Stimulated activated naive CD8-positive, alpha-beta T cell treated with anti-CD3 and anti-CD28 coated beads, Interleukin-15, Interleukin-2, amounts not matched to agents 100 U/mL and 50 U/mL, for 24 hours (primary cell): ENCODE results near the gene PIN1.
"Not testable (repeated sequence)": the region's sequence is repeated elsewhere in the genome, so short reads cannot be mapped to it uniquely, and the experiment has no call there.

Experiments used
- ATAC-seq: fragments of 150-1000 bp; cut with Tn5 transposase; one replicate; pipeline ENCODE4 v1.10.0; 2021
- DNase-seq: peaks from one replicate; pipeline ENCODE4 v3.0.0; 2021

The PIN1 gene

DNA sequence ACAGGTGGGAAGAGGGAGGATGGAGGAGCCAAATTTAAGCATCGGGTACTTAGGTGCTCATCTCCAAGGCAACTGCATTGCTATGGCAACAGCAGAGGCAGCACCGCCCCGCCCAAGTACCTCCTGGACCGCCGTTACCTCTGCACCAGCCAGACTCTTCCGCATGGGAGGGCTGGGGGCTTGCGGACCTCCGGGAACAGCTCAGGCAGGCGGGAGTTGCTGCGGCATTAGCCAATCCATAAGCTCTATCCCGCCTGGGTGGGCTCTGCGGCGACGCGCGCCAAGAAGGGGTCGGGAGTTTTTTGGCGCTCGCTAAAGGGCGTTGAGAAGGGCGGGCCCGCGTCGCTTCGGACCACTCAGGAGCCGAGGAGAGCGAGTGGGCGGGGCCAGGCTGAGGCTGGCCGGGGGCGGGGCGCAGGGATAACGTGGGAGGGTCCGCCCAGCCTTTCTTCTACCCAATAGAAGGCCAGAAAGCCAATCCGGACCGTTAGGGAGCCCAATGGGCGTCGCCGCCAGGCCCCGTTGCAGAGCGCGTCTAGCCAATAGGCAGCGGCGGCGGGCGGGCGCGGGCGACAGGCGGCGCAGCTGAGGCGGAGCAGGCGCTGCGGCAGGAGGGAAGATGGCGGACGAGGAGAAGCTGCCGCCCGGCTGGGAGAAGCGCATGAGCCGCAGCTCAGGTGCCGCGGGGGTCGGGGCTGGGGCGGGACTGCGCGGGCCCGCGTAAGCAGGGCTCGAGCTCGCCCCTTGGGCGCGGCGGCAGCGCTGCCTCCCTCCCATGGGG lies at the start of gene PIN1:
TSS of gene PIN1 (plus strand) at position 593 of the 781 bp plus-strand sequence. CDS start at position 620, 27 bp downstream.
- ATAC-seq = peak; percentile 99
- peak; percentile 99 for DNase-seq

DNA sequence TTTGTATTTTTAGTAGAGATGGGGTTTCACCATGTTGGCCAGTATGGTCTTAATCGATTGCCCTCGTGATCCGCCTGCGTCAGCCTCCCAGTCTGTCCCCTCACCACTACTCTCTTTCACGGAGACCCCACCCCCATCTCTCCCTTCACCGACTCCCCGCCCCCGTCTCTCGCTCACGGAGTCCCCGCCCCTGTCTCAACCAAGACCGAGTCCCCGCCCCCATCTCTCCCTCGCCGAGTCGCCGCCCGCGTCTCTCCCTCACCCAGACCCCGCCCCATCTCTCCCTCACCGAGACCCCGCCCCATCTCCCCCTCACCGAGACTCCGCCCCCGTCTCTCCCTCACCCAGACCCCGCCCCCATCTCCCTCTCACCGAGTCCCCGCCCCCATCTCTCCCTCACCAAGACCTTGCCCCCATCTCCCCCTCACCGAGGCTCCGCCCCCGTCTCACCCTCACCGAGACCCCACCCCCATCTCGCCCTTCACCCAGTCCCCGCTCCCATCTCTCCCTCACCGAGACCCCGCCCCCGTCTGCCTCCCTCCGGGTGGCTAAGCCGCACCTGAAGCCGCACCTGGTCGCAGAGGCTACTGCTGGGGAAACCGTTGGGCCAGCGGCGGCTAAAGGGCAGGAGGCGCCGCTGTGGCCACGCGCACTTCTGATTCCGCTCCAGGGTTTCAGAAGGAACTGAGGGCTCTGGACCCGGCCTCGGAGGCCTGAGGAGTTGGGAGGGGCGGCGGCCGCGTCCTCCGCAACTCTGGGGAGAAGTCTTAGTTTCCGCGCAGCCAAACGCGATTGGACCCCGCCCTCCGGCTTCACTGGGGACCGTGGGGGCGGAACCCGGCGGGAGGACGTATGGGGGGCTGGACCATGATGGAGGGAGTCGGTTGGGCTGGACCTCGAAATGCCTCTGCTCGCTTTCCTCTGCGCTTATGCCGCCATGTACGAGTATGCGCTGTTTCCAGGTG lies 49.5 kb upstream of the PIN1 start:
- DNase-seq (peak; percentile 99), ATAC-seq (peak; percentile 82)

DNA sequence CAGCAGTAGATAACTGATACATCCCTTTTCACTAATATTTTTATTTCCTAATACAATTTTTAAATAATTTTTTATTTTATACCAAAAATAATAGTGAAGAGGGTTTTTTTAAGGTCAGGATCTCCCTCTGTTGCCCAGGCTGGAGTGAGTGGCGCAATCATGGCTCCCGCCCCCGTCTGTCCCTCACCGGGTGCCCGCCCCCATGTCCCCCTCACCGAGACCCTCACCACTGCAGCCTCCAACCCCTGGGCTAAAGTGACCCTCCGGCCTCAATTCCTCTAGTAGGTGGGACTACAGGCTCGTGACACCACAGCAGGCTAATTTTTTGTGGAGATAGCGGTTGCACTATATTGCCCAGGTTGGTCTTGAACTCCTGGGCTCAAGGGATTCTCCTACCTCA lies 48.8 kb upstream of the PIN1 start:
- DNase-seq = no peak
- no peak for ATAC-seq

DNA sequence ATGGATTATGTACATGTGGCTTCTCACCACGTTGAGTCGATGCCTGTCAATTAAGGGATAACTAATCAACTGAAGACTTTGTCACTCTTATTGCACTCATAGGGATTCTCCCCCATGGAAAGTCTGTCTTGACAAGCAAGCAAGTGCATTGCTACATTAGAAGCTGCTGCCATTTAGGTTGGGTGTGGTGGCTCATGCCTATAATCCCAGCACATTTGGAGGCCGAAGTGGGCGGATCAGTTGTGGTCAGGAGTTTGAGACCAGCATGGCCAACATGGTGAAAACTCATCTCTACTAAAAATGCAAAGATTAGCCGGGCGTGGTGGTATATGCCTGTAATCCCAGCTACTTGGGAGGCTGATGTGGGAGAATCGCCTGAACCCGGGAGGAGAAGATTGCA lies 48.3 kb upstream of the PIN1 start:
- ATAC-seq (no peak), DNase-seq (no peak)

DNA sequence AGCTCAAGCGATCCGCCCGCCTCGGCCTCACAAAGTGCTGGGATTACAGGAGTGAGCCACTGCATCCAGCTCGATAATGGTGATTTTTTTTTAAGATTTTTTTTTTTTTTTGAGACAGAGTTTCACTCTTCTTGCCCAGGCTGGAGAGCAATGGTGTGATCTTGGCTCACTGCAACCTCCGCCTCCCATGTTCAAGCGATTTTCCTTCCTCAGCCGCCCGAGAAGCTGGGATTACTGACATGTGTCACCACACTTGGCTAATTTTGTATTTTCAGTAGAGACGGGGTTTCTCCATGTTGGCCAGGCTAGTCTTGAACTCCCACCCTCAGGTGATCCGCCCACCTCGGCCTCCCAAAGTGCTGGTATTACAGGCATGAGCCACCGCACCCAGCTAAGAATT lies 46.5 kb upstream of the PIN1 start:
- DNase-seq, ATAC-seq: not testable (repeated sequence)

DNA sequence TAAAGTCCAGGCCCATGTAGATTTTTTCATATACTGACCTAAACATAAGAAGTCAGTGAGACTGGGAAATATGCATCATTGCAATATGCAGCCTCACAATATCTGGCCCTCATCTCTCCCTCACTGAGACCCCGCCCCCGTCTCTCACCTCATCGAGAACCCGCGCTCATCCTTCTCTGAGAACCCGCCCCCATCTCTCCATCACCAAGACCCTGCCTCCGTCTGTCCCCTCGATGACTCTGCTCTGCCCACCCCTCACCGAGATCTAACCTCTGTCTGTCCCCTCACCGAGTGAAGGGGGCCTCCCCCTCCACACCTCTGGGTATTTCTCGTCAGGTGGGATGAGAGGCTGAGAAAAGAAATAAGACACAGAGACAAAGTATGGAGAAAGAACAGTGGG lies 46.1 kb upstream of the PIN1 start:
- DNase-seq = no peak
- no peak for ATAC-seq

DNA sequence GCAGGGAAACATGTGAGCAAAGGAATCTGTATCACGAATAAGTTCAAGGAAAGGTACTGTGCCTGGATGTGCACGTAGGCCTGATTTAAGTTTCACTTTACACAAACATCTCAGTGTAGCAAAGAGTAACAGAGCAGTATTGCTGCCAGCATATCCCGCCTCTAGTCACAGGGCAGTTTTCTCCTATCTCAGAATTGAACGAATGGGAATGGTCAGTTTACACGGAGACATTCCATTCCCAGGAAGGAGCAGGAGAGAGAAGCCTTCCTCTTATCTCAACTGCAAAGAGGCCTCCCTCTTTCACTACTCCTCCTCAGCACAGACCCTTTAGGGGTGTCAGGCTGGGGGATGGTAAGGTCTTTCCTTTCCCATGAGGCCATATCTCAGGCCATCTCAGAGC lies 45.5 kb upstream of the PIN1 start:
- not testable (repeated sequence) for ATAC-seq, DNase-seq

DNA sequence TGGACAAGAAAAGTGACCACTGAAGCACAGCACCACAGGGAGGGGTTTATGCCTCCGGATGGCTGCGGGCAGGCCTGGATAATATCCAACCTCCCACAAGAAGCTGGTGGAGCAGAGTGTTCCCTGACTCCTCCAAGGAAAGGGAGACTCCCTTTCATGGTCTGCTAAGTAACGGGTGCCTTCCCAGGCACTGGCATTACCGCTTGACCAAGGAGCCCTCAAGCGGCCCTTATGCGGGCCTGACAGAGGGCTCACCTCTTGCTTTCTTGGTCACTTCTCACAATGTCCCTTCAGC lies 44.1 kb upstream of the PIN1 start:
- not testable (repeated sequence) for ATAC-seq

DNA sequence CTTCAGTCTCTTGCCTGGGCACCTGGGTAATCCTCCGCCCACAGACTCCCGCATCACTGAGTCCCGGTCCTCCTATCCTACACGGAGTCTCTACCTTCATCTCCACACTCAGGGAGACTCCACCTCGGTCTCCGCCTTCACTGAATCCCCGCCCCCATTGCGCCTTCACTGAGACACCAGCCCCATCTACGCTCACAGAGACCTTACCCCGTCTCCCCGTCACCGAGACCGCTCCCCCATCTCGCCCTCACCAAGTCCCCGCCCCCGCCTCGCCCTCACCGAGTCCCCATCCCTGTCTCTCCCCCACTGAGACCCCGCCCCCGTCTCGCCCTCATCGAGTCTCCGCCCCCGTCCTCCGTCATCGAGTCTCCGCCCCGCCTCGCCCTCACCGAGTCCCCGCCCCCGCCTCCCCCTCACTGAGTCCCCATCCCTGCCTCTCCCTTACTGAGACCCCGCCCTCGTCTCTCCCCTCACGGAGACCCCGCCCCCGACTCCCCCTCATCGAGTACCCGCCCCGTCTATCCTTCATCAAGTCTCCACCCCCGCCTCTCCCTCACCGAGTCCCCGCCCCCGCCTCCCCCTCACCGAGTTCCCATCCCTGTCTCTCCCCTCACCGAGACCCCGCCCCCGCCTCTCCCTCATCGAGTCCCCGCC lies 43.4 kb upstream of the PIN1 start:
- peak; percentile 65 for ATAC-seq
- peak; percentile 93 for DNase-seq

More for the DNA sequence above, 44.1 kb upstream of the PIN1 start:
- DNase-seq = not testable (repeated sequence)

DNA sequence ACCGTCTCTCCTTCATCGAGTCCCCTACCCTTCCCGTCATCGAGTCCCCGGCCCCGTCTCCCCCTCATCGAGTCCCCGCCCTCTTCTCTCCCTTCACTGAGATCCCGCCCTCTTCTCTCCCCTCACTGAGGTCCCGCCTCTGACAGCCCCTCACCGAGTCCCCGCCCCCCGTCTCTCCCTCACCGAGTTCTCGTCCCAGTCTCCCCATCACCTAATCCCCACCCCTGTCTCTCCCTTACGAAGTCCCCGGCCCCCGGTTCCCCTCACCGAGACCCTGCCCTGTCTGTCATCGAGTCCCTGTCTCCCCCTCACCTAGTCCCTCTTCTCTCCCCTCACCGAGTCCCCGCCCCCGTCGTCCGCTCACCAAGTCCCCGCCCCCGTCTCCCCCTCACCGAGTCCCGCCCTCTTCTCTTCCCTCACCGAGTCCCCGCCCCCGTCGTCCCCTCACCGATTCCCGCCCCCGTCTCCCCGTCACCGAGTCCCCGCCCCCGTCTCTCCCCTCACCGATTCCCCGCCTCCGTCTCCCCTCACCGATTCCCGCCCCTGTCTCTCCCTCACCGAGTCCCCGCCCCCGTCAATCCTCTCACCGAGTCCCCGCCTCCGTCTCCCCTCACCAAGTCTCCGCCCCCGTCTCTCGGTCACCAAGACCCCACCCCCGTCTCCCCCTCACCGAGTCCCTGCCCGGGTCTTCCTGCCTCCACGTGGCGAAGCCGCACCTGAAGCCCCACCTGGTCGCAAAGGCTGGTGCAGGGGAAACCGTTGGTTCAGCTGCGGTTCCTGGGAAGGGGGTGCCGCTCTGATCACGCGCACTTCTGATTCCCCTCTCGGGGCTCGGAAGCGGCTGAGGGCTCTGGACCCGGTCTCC lies 42.7 kb upstream of the PIN1 start:
- ATAC-seq = peak; percentile 72

DNA sequence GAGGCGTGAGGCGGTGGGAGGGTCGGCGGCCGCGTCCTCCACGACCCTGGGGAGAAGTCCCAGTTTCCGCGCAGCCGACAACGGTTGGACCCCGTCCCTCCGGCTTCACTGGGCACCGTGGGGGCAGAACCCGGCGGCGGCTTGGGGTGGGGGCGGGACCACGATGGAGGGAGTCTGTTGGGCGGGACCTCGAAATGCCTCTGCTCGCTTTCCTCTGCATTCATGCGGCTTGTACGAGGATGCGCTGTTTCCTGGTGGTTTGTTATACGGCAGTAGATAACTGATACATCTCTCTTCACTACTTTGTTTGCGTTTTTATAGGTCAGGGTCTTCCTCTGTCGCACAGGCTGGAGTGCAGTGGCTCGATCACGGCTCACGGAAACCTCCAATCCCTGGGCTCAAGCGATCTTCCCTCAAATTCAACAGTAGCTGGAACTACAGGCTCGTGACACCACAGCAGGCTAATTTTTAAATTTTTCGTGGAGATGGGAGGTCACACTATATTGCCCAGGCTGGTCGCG lies 42.0 kb upstream of the PIN1 start:
- DNase-seq = peak; percentile 70
- ATAC-seq = no peak

More for the DNA sequence above, 42.7 kb upstream of the PIN1 start:
- peak; percentile 91 for DNase-seq

DNA sequence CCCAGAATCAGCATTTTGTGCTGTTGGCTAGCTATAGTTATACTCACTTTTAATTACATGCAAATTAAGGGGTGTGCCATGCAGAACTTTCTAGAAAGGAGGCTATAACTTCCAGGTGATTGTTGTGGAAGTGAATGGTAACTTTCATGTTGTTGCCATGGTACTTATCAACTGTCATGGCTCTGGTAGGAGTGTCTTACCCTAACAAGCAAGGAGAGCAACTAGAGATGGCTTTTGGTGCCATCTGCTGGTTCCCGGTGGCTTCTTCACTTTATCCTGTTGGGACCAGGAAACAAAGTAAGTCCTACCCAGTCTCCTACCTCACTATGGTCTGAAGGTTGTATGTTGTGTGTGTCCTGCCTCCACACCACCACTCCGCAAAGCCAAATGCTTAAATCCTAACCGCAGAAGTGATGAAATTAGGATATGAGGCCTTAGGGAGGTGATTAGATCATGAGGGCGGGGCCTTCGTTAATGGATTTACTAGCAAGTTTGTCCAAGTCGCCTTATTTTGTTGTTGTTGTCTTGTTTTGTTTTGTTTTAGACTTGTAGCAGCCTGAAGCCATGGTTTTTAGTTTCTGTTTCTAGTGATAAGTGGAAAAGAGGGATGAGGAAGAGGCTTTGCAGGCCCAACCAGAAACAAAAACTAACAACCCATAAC lies 38.9 kb upstream of the PIN1 start:
- DNase-seq (peak; percentile 78), ATAC-seq (peak; percentile 51)

DNA sequence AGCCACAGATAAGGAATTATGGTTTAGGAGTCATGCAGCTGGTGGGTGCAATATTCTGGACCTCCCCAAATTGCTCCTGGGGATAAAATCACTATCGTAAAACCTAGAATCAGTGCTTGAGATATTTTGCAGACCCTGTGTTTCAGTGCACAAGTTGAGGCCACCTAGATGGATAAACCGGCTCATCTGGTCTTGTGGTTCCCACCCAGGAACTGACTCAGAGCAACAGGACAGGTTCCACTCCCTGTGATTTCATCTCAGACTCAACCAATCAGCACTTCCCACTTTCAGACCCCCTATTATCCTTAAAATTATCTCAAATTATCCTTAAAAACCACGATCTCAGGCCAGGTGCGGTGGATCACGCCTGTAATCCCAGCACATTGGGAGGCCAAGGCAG lies 37.2 kb upstream of the PIN1 start:
- no peak for ATAC-seq
- DNase-seq = no peak

DNA sequence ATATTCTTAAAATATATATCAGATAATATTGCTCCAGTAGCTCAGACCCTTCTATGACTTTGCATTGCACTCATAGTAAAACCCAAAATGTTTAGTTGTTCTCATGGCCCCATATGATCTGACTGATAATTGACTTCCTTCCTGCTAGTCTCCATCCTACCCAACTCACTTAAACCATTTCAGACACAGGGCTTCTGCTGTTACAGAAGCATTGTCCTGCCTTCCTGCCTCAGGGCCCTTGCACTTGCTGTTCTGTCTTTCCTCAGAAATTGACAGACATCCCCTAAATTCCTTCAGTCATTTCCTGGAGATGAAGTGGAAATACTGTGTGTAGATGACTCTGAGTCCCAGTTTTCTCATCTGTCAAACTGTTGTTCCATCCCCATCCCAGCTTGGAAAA lies 36.0 kb upstream of the PIN1 start:
- DNase-seq = no peak
- ATAC-seq = no peak

DNA sequence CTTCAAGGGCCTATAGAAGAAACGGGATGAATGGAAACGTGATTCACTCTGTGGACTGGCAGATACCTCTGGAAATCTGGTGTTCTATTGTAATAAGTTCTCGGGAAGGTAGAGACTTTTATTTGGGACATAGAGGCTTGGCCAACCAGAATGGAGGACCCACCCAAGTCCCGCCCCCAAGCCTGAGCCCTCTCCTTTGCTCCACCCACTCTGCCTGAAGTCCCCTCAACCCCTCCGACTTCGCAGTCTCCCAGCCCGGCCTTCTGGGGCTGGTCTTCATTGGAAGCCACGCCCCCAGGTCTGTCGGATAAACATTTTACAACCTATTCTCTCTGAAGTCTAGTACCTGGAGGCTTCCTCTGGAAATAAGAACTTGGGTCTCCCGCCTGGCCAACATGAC lies 33.1 kb upstream of the PIN1 start:
- DNase-seq (no peak), ATAC-seq (no peak)

DNA sequence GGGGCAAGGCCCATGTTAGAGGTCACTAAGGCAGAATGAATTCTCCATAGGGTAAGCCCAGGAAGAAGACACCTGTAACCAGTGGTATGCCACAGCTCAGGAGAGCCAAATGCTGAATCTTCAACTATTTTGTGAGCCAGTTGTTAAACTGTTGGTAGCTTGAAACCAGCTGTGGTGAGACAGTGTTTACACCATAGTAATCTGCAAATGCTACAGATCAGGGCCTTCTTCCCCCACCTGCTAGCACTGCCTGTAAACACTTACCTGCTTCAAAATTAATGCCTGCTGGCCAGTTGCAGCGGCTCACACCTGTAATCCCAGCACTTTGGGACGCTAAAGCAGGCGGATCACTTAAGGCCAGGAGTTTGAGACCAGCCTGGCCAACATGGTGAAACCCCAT lies 28.3 kb upstream of the PIN1 start:
- no peak for DNase-seq
- no peak for ATAC-seq

DNA sequence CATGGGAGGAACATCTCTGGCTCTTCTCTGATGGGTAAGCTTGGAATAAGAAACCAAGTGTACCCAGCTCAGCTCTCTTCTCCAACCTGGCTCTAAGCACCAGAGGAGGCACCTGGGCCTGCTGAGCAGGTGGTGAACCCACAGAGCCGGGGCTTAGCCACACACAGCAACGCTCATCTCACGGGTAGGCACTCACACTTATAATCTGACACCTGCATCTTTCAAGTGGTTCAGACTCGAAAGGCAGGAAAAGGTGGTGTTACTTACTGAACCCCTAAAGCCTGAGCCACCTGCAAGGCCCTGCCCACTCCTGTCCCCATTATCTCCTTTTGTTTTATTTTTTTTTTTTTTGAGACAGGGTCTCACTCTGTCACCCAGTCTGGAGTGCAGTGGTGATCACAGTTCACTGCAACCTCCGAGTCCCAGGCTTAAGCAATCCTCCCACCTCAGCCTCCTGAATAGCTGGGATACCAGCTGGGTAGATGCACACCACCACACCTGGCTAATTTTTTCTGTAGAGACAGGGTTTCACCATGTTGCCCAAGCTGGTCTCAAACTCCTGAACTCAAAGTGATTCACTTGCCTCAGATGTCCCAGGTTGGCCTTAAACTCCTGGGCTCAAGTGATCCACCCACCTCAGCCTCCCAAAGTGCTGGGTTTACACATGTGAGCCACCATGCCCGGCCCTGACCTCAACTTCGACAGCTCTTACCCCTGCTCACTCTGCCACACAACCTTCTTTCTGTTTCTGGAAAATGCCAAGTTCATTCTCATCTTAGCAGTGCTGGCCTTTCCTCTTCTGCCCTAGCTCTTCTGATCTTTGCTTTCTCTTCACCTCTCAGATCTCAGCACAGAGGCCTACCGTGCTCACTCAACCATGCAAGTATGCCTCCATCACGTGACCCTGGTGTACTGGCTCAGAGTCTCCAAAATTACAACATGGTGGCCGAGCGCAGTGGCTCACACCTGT lies 26.0 kb upstream of the PIN1 start:
- no peak for ATAC-seq
- no peak for DNase-seq

DNA sequence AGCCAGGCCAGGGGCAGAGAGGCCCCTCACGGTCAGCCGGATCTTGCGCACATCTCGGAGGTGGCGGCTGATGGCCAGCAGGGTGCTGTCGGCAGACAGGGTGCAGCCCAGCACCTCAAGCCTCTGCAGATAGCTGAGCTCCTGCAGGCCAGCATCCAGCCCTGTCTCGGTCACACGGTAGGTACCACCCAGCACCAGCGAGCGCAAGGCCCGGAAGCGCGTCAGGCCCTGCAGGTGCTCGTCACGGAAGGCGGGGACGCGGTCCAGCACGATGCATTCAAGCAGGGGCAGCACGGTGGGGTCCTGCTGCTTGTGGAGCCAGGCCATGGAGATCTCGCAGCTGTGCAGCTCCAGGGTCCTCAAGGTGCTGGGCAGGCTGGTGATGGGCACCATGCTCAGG lies 24.0 kb upstream of the PIN1 start:
- no peak for ATAC-seq
- DNase-seq = no peak

DNA sequence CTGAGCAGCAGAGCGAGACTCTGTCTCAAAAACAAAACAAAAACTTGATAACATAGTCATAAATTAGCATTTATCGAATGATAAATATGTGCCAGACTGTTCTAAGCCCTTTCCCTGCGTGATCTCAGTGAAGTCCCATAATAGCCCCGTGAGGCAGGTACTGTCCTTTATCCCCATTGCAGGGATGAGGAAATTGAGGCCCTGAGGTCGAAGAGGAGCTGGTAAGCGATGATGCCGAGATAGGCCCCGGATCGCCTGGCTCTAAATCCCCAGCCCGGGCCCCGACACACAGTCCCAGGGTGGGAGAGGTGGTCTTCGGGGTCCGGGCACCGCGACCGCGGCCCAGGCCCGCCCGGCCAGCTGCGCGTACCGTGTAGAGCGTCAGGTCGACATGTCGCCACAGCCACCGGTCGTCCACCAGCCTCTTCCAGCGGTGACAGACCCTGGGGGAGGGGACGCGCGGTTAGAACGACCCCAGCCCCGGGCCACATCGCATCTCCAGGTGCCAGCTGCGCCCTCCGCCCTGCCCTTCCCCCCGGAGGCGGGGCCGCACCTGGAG lies 16.9 kb upstream of the PIN1 start:
- DNase-seq (no peak), ATAC-seq (no peak)
